ENCODE results near the gene RAB15.

DNA sequence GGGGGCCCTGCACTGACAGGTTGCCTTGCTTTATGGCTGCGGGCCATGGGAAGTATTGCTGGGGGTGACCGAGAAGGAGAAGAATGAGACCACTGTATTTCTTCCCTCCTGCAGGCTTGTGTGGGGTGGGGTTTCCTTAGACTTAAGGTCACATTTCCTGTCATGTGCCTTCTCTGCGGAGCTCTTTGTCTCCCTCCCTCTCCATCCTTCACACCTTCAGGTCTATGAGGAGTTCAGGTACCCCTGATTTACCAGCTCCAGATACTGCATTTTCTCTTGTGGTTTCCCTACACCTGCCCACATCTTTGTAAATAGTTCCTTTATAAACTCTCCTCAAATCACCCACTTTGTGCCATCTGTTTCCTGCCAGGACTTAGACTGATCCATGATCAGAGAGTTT is 18.2 kb upstream of the RAB15 start:
- TF ChIP-seq, protein P1, sequence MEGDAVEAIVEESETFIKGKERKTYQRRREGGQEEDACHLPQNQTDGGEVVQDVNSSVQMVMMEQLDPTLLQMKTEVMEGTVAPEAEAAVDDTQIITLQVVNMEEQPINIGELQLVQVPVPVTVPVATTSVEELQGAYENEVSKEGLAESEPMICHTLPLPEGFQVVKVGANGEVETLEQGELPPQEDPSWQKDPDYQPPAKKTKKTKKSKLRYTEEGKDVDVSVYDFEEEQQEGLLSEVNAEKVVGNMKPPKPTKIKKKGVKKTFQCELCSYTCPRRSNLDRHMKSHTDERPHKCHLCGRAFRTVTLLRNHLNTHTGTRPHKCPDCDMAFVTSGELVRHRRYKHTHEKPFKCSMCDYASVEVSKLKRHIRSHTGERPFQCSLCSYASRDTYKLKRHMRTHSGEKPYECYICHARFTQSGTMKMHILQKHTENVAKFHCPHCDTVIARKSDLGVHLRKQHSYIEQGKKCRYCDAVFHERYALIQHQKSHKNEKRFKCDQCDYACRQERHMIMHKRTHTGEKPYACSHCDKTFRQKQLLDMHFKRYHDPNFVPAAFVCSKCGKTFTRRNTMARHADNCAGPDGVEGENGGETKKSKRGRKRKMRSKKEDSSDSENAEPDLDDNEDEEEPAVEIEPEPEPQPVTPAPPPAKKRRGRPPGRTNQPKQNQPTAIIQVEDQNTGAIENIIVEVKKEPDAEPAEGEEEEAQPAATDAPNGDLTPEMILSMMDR (IDR thresholded peaks at IDR 0.05), result no peak
- TF ChIP-seq POLR2A (IDR thresholded peaks at IDR 0.05) (no peak), POLR2AphosphoS5 (IDR thresholded peaks at IDR 0.05) (no peak), EP300 (IDR thresholded peaks at IDR 0.05) (no peak)

All from gastroesophageal sphincter (tissue), 3 donors.